Thyroid gland (tissue), 4 donors: ENCODE measurements around the gene TRIML2.

Source experiments
- CTCF ChIP-seq, 6 experiments: fragments of 200-600 bp in 3 of 6; fragments of 450-650 bp in 3 of 6; sonication (generic) in 3 of 6; IDR thresholded peaks; one replicate each; pipeline ENCODE4 v1.5.1; 2016 to 2019; ENCODE audit warnings: antibody characterized with exemption in 6 of 6, mild to moderate bottlenecking in 2 of 6, inconsistent platforms in 1 of 6, moderate library complexity in 1 of 6
- POLR2A ChIP-seq, 2 donors: fragments of 450-650 bp; IDR thresholded peaks; one replicate each; pipeline ENCODE4 v1.6.1; 2017; ENCODE audit warnings: antibody characterized with exemption in 2 of 2, mild to moderate bottlenecking in 2 of 2, moderate library complexity in 1 of 2

DNA sequence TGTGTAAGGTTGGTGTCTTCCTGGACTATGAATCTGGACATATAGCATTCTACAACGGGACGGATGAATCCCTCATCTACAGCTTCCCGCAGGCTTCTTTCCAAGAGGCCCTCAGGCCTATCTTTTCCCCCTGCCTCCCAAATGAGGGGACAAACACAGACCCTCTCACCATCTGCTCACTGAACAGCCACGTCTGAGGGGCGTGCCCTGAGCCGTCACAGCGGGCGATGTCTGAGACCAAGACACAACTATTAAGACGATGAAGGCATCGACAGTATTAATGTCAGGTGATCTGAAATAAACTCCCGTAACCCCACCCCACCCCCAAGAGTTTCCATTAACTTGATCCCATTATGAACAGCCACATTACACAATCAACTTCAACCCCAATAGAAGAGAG, 37.8 kb upstream of the TRIML2 start:
- TF ChIP-seq CTCF (IDR thresholded peaks at IDR 0.05) (no peak), POLR2A (IDR thresholded peaks at IDR 0.05) (no peak)
